Activated T-cell treated with anti-CD3 and anti-CD28 coated beads for 1 hour (primary cell): ENCODE results near the gene TMEM132D.

Experiments
- DNase-seq: peaks from one replicate; pipeline ENCODE4 v3.0.0-alpha.2; 2020; ENCODE audit warnings: low read depth

The TMEM132D gene

GRCh38 chr12:129339336-129339735, 564.5 kb downstream of the TMEM132D start:
- no peak for DNase-seq

DNA sequence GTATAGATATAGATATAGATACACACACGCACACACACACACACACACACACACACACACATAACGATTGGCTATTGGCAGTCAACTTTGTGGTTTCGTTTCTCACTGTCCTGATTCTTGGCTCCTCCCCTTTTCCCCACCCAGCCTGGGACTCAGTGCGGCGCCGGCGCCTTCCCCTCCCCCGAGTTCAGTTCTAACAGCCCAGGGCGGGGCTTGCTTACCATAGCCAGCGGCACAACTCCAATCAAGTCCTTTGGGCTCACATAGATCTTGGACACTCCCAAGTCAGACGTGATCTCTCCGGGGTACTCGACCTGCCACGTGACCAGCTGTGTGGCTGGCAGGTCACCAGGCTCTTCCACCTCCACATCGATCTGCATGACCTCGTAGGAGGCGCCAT, 566.4 kb downstream of the TMEM132D start:
- DNase-seq, result no peak

DNA sequence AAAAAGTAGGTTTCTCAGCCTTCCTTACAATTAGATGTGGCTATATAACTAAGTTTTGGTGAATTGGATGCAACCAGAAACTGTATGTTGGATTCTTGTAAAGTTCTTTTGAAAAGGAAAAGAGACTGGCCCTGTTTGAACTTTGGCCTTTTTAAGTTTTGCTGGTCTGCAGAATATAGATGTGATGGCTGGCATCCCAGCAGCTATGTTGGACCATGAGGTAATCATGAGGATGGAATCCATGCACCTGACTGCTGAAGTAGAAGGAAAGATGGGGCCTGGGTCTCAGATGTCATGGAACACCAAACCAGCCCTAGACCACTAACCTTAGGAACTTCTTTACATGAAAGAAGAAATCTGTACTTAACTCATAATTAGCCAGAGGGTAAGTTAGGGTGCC, 568.1 kb downstream of the TMEM132D start:
- no peak for DNase-seq

DNA sequence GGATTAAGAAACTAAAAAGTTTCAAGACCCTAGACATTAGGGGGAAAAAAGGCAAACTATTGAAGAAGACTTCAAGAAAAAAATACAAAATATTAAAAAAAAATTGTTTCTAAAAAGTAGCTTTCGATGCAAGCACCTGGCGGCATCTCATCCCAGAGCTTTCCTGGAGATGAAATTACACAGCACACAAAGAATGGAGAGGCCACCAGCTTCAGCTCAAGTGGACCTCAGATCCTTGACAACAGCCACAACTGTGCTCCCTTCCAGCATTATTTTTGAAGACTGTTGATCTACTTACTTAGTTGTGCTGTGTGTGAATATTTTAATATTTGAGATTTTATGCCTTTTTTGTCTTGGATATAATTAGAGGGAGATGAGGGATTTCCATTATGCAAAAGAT, 571.5 kb downstream of the TMEM132D start:
- DNase-seq, result no peak

DNA sequence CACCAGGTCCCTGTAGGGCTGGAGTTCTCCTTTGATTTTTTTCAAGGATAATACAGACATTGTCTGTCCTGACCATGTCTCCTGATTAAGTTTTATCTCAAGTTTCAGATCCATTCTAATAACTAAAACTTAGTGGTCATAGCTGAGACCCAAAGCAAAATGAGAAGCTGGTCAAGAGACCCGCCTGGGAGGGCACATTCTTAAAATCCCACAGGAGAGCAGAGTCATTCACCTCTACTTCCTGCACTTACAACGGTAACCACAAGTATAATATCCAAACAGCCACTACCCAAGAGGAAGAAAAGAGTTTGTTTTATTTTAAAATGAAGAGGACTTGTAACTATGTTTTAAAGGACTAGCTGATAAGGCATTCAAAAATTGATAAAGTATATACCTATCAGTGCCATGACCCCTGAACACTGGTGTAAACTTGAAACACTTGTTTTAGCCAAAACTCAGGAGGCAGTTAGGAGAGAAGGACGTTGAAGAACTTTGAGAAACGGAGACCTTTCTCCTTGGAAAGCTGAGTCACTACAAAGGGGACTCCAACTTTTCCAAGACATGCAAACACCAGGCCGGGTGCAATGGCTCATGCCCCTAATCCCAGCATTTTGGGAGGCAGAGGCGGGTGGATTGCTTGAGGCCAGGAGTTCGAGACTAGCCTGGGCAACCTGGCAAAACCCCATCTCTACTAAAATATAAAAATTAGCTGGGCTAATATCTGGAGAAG, 572.3 kb downstream of the TMEM132D start:
- no peak for DNase-seq

- DNase-seq, result no peak
Observed at GRCh38 chr12:129328235-129328634, 575.6 kb downstream of the TMEM132D start.

DNA sequence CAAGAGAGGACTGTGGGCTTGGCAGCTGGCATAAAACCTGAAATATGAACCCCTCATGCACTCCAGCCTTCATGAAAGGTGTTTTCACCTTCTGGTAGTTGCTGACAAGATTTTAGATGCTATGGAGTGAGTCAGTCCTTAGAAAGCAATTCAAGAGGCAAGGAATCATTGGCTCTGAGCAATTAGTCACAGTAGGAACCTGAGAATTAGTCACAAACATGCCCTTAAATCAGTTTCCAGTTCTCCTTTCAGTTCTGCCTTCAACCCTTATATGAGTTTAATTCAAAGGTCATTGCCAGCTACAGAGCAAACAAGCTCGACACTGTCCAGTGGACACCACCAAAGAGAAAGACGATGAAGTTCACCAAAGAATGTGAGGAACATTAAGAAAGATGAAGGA, 578.3 kb downstream of the TMEM132D start:
- DNase-seq, result no peak

- no peak for DNase-seq
Observed at GRCh38 chr12:129312048-129312447, 591.8 kb downstream of the TMEM132D start.

- DNase-seq, result no peak
Observed at GRCh38 chr12:129310346-129310745, 593.5 kb downstream of the TMEM132D start.

GRCh38 chr12:129305851-129306250, 598.0 kb downstream of the TMEM132D start:
- no peak for DNase-seq

DNA sequence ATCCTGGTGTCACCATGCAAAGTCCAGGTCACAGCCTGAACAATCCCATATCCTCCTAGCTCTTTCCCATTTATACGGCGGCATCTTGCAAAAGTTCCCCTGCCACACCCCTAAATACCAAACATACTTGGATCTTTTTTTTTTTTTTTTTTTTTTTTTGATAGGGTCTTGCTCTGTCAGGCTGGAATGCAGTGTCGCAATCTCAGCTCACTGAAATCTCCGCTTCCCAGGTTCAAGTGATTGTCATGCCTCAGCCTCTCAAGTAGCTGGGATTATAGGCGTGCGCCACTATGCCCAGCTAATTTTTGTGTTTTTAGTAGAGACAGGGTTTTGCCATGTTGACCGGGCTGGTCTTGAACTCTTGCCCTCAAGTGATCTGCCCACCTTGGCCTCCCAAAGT, 599.3 kb downstream of the TMEM132D start:
- no peak for DNase-seq

DNA sequence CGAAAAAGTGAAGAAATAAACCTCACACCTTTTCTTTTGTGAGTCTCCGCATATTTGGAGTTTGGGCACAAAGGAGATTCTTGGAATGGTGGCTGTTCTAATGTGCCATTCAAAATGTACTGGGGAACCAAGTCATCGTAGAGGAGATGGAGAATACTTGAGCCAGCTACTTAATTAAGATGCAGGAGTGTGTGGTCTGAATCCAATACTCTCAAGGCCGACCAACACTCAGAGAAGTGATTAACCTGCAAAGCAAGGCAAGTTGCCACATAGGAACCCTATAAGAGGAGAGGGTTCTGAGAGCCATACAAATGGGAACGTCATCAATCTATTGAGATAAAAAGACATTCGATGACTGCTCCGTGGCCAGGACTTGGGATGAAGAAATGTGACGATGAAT, 603.8 kb downstream of the TMEM132D start:
- no peak for DNase-seq

- DNase-seq, result no peak
Observed at GRCh38 chr12:129298921-129299320, 604.9 kb downstream of the TMEM132D start.

DNA sequence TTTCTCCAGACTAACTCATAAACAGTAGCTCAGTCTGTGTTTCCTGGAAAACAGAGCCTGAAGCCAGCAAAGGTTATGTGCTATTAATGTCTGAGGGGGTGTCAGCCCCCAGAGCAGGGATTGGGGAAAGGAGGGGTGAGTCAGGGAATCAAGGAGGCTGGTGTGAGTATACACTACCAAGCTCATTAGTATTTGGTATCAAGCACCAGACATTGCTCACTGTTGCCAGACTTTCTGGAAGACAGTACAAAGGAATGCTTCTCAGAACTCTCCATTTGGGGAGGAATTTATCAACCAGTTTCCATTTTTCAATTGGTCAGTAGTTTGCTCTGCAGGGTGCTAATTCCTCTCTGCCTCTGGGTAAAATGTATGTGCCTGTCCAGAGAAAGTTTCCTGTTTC, 607.2 kb downstream of the TMEM132D start:
- no peak for DNase-seq

DNA sequence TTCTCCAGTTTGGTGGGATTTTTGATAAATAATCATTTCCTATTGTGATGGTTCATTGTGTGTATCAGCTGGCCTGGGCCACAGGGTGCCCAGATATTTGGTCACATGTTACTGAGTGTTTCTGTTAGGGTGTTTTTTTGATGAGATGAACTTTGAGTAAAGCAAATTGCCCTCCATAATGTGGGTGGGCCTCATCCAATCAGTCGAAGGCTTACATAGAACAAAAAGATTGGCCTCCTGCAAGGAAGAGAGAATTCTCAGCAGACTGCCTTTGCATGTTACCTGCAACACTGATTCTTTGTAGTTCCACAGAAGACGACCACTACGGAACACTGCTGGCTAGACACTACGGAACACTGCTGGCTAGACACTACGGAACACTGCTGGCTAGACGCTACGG, 609.0 kb downstream of the TMEM132D start:
- DNase-seq, result no peak

DNA sequence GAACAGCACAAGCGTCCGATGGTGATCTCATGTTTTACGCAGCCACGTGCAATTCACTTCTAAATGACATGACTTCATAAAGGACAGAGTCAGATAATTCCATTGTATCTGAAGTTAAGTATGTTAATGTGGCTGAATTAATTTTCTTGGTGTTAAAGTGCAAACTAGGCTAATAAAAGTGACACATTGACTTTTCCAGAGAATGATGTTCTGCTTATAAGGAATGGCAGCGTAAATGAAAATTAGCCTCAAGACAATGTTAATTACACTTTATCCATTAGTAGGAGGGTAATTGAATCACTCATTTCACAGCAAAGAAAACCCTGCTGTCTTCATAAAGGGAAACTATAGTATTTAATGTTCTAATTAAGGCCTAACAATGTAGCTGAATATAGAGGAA, 624.1 kb downstream of the TMEM132D start:
- DNase-seq, result no peak

DNA sequence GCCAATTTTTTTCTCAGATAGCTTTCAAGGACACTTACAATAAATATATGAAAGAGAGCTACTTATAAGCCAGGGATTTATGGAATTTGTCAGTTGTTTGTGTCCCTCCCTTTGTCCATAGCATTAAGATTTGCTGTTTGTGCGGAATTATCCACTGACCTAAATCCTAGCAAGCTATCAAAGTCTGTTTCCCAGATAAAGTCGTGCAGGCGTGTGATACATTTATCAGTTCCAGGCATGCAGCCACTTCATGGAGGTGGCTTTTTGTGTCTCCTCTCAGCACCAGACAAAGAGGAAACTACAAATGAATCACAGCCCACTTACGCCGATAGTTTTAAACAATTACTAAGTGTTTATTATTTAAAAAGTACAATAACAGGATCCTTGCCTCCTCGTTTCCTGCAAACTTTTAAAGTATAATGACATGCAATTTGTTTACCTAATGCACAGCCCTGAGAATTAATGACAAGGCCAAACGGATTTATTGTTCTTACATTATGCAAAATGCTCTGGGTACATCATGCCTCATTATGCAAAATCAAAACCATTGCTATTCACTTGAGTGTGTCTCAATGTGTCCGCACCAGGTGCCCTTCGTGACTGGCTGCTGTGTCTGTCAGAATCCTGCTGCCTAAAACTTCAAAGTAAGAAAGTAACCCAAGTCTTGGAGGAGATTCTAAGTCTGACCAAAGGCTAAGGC, 627.3 kb downstream of the TMEM132D start:
- DNase-seq, result no peak

- no peak for DNase-seq
Observed at GRCh38 chr12:129269756-129270495, 633.9 kb downstream of the TMEM132D start.

GRCh38 chr12:129258781-129259318, 645.0 kb downstream of the TMEM132D start:
- DNase-seq, result no peak

GRCh38 chr12:129257524-129257923, 646.3 kb downstream of the TMEM132D start:
- no peak for DNase-seq

DNA sequence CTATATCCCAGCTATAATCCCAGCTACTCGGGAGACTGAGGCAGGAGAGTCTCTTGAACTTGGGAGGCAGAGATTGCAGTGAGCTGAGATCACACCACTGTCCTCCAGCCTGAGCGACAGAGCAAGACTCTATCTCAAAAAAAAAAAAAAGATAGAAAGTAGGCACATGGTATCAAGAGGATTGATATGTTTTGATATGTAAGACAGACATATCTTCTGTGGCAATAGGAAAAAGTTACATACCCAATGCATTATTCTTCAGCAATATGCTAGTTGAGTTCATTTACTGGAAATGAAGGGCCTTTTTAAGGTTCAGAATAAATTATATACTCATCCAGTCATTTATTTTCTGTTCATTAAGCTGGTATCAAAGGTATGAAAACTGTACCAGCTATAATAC, 657.2 kb downstream of the TMEM132D start:
- DNase-seq, result no peak

- no peak for DNase-seq
Observed at GRCh38 chr12:129245769-129246168, 658.1 kb downstream of the TMEM132D start.

DNA sequence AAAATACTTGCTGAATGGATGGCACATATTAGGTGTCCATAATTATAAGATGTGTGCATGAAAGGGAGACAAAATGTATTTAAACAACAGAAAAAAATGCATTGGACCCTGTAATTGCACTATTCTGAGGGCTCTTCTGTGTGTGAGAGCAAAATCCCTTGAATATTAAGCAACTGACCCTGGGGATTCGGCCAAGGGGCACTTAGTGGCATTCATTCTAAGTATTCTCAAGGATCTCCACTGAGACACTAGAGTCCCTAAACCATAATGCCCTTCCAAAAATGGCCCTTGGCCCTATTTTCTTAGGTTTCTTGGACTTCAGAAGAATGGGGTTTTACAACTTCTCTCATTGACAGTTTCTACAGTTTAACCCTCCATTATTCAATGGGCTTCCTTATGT, 662.0 kb downstream of the TMEM132D start:
- no peak for DNase-seq
